ENCODE measurements around the gene SPATA6L. TPM values are rescaled to one million over a fixed set of nuclear protein-coding genes. Genes with fewer than 3 reads are reported as not detected.

Gene SPATA6L
- total RNA-seq (2014; rRNA removed; shearing (Covaris generic)), result 2.1 and 2.3 TPM in 2 replicates

GRCh38 chr9:4666042-4666699, at the start of gene SPATA6L:
Gene SPATA6L, minus strand, starts transcription at chr9:4666480. Its CDS starts 230 bp downstream, at chr9:4666250.

GRCh38 chr9:4679268-4680172, 13.2 kb upstream of the SPATA6L start, which contains the start of gene CDC37L1:
Gene CDC37L1, plus strand, starts transcription at chr9:4679569. Its CDS starts 199 bp downstream, at chr9:4679768.

GRCh38 chr9:4662108-4662988, 3.9 kb downstream of the SPATA6L start, which contains the start of gene PLPP6:
Gene PLPP6, plus strand, starts transcription at chr9:4662294. Its CDS starts 82 bp downstream, at chr9:4662376.

Other genes starting within 250 kb of the SPATA6L start
- gene SLC1A1, start 176.0 kb downstream of the SPATA6L start, total RNA-seq (2014; rRNA removed; shearing (Covaris generic)), result 10.5 and 10.8 TPM in 2 replicates
- gene PLPP6, start 4.2 kb downstream of the SPATA6L start, total RNA-seq (2014; rRNA removed; shearing (Covaris generic)), result 11.3 and 12.1 TPM in 2 replicates
- 24.1 and 31.4 TPM in 2 replicates for gene CDC37L1, start 13.1 kb upstream of the SPATA6L start, total RNA-seq (2014; rRNA removed; shearing (Covaris generic))
- 28.8 and 29.3 TPM in 2 replicates for gene AK3, start 74.7 kb upstream of the SPATA6L start, total RNA-seq (2014; rRNA removed; shearing (Covaris generic))
- 37.3 and 52.4 TPM in 2 replicates for gene RCL1, start 126.5 kb upstream of the SPATA6L start, total RNA-seq (2014; rRNA removed; shearing (Covaris generic))